HFFc6 (cell line): ENCODE measurements around the gene PCDHGC4. TPM values are rescaled to one million over a fixed set of nuclear protein-coding genes. Genes with fewer than 3 reads are reported as not detected.

Source experiments
- DNase-seq: peaks from one replicate; pipeline ENCODE4 v3.0.0-alpha.2; 2018
- H3K27ac Mint-ChIP-seq: 2 replicates; pipeline ENCODE4 v1.8.0; 2020; ENCODE audit warnings: mild to moderate bottlenecking, mixed read lengths
- H3K27me3 Mint-ChIP-seq: 2 replicates; pipeline ENCODE4 v1.8.0; 2021; ENCODE audit warnings: mild to moderate bottlenecking, moderate library complexity, mixed read lengths; ENCODE audit not compliant: insufficient read depth
- H3K36me3 Mint-ChIP-seq: 2 replicates; pipeline ENCODE4 v1.8.0; 2021; ENCODE audit warnings: low read depth, mixed read lengths
- H3K4me1 Mint-ChIP-seq: 2 replicates; pipeline ENCODE4 v1.8.0; 2020; ENCODE audit warnings: low read depth, mixed read lengths
- H3K4me3 Mint-ChIP-seq: 2 replicates; pipeline ENCODE4 v1.8.0; 2020; ENCODE audit warnings: mild to moderate bottlenecking, moderate library complexity, mixed read lengths
- H3K9me3 Mint-ChIP-seq: 2 replicates; pipeline ENCODE4 v1.8.0; 2020; ENCODE audit warnings: mild to moderate bottlenecking, mixed read lengths
- CTCF ChIP-seq: fragments of 200-600 bp; sonication (generic); IDR thresholded peaks from 2 replicates; pipeline ENCODE4 v1.5.0; 2021; ENCODE audit warnings: antibody characterized with exemption, mild to moderate bottlenecking
- long read RNA-seq: library from polyadenylated mRNA; unstranded; transcript quantifications from one replicate; pipeline ENCODE4 v2.0.0, GENCODE V29; 2019
- total RNA-seq, 6 experiments: library from RNA; stranded (reverse); fragmentation: NEBNext Ultra II Directional; extraction: Animal tissue kit (Norgen Biotek cat#: 25700); gene quantifications; 2 replicates in 1 of 6; 3 replicates in 5 of 6; pipeline ENCODE4 v1.2.3, GENCODE V29; 2021

PCDHGC4 gene
- 1 to 10 TPM in 1 of 6 experiments, under 1 TPM in 5; 0.34 to 1.4 (median 0.62) TPM for total RNA-seq
- long read RNA-seq: 0 reads

GRCh38 chr5:141484641-141485311 lies at the start of gene PCDHGC4:
Gene PCDHGC4, plus strand, starts transcription at chr5:141485030. Its CDS starts 144 bp downstream, at chr5:141485174.
- peaks cover 30% of the 10 kb centered on the region for H3K36me3 Mint-ChIP-seq
- H3K4me1 Mint-ChIP-seq: peaks cover 70% of the 10 kb centered on the region
- TF ChIP-seq CTCF: no peak
- peak within 1 kb of the TSS; percentile 4; the same call in 1 of the 2 replicates for H3K27ac Mint-ChIP-seq
- no peaks in the 10 kb centered on the region; the same call in 1 of the 2 replicates for H3K27me3 Mint-ChIP-seq
- no peaks in the 10 kb centered on the region for H3K9me3 Mint-ChIP-seq
- no peak for DNase-seq
- H3K4me3 Mint-ChIP-seq: no peak within 1 kb of the TSS

- Mint-ChIP-seq H3K9me3 (peaks cover 13% of the 10 kb centered on the region), H3K4me3 (peak overlapping the region; percentile 57), H3K4me1 (peaks cover 62% of the 10 kb centered on the region), H3K27me3 (no peaks in the 10 kb centered on the region; the same call in 1 of the 2 replicates), H3K36me3 (peaks cover 34% of the 10 kb centered on the region), H3K27ac (peak overlapping the region; percentile 73)
- no peak for TF ChIP-seq CTCF
- peak; percentile 41 for DNase-seq
Observed at GRCh38 chr5:141437221-141437620, 47.6 kb upstream of the PCDHGC4 start.

GRCh38 chr5:141439411-141440141 lies 45.3 kb upstream of the PCDHGC4 start:
- peaks cover 46% of the 10 kb centered on the region for H3K4me1 Mint-ChIP-seq
- no peaks in the 10 kb centered on the region for H3K27me3 Mint-ChIP-seq
- peak; percentile 39 for DNase-seq
- peak overlapping the region; percentile 31; the same call in 1 of the 2 replicates for H3K27ac Mint-ChIP-seq
- H3K4me3 Mint-ChIP-seq: no peak overlapping the region
- H3K36me3 Mint-ChIP-seq: peaks cover 27% of the 10 kb centered on the region
- H3K9me3 Mint-ChIP-seq: peaks cover 4% of the 10 kb centered on the region
- TF ChIP-seq CTCF: peak; percentile 27; the same call in 1 of the 2 replicates

GRCh38 chr5:141440341-141440740 lies 44.5 kb upstream of the PCDHGC4 start:
- H3K4me3 Mint-ChIP-seq: no peak overlapping the region
- no peak for DNase-seq
- H3K27ac Mint-ChIP-seq: no peak overlapping the region
- TF ChIP-seq CTCF: no peak
- H3K9me3 Mint-ChIP-seq: peaks cover 4% of the 10 kb centered on the region
- peaks cover 30% of the 10 kb centered on the region for H3K36me3 Mint-ChIP-seq
- H3K4me1 Mint-ChIP-seq: peaks cover 38% of the 10 kb centered on the region
- no peaks in the 10 kb centered on the region for H3K27me3 Mint-ChIP-seq

- H3K9me3 Mint-ChIP-seq: peaks cover 4% of the 10 kb centered on the region
- H3K27me3 Mint-ChIP-seq: no peaks in the 10 kb centered on the region
- no peak for DNase-seq
- no peak for TF ChIP-seq CTCF
- peaks cover 25% of the 10 kb centered on the region for H3K4me1 Mint-ChIP-seq
- H3K4me3 Mint-ChIP-seq: no peak overlapping the region
- H3K36me3 Mint-ChIP-seq: peaks cover 32% of the 10 kb centered on the region
- H3K27ac Mint-ChIP-seq: no peak overlapping the region
Observed at GRCh38 chr5:141441571-141442170, 43.2 kb upstream of the PCDHGC4 start.
